GM23248 (cell line): ENCODE data around the gene TAX1BP3. TPM values are rescaled to one million over a fixed set of nuclear protein-coding genes. Genes with fewer than 3 reads are reported as not detected.
"Not testable (repeated sequence)": the region's sequence is repeated elsewhere in the genome, so short reads cannot be mapped to it uniquely, and the experiment has no call there.

Experiments used
- DNase-seq: peaks from one replicate; pipeline ENCODE4 v3.0.0-alpha.2; 2015
- H2AFZ ChIP-seq: fragments of 200-600 bp; sonication (generic); 2 replicates; pipeline ENCODE4 v1.6.1; 2016; ENCODE audit warnings: antibody characterized with exemption
- H3F3A ChIP-seq: fragments of 200-600 bp; sonication (generic); 2 replicates; pipeline ENCODE4 v1.6.1; 2016; ENCODE audit warnings: mild to moderate bottlenecking, antibody characterized with exemption, mixed run types; ENCODE audit not compliant: insufficient read depth
- H3K27ac ChIP-seq: fragments of 200-600 bp; sonication (generic); 2 replicates; pipeline ENCODE4 v1.5.1; 2016; ENCODE audit warnings: mild to moderate bottlenecking
- H3K27me3 ChIP-seq: fragments of 200-600 bp; sonication (generic); replicated peaks from 2 replicates; pipeline ENCODE4 v1.6.1; 2016; ENCODE audit warnings: mild to moderate bottlenecking; ENCODE audit not compliant: insufficient read depth
- H3K36me3 ChIP-seq: fragments of 200-600 bp; sonication (generic); 2 replicates; pipeline ENCODE4 v1.6.1; 2016; ENCODE audit warnings: low read depth, mild to moderate bottlenecking
- H3K4me1 ChIP-seq: fragments of 200-600 bp; sonication (generic); 2 replicates; pipeline ENCODE4 v1.6.1; 2016; ENCODE audit warnings: mild to moderate bottlenecking; ENCODE audit not compliant: insufficient read depth
- H3K4me2 ChIP-seq: fragments of 200-600 bp; sonication (generic); one replicate; pipeline ENCODE4 v1.6.1; 2016; ENCODE audit warnings: mild to moderate bottlenecking; ENCODE audit not compliant: unreplicated experiment
- H3K4me3 ChIP-seq: fragments of 200-600 bp; sonication (generic); 2 replicates; pipeline ENCODE4 v1.5.1; 2016; ENCODE audit warnings: mild to moderate bottlenecking
- H3K79me2 ChIP-seq: fragments of 200-600 bp; sonication (generic); 2 replicates; pipeline ENCODE4 v1.6.1; 2016; ENCODE audit warnings: mild to moderate bottlenecking; ENCODE audit not compliant: insufficient read depth
- H3K9ac ChIP-seq: fragments of 200-600 bp; sonication (generic); 2 replicates; pipeline ENCODE4 v1.6.1; 2016; ENCODE audit warnings: mild to moderate bottlenecking
- H3K9me2 ChIP-seq: fragments of 200-600 bp; sonication (generic); 2 replicates; pipeline ENCODE4 v1.6.1; 2016; ENCODE audit warnings: mixed run types, mild to moderate bottlenecking, moderate library complexity; ENCODE audit not compliant: insufficient read depth
- H3K9me3 ChIP-seq: fragments of 200-600 bp; sonication (generic); one replicate; pipeline ENCODE4 v1.6.1; 2017; ENCODE audit warnings: low read depth
- H4K20me1 ChIP-seq: fragments of 200-600 bp; sonication (generic); 2 replicates; pipeline ENCODE4 v1.6.0; 2016; ENCODE audit not compliant: insufficient read depth
- EZH2 ChIP-seq: fragments of 200-600 bp; sonication (generic); IDR thresholded peaks from 2 replicates; pipeline ENCODE4 v1.6.1; 2018; ENCODE audit warnings: antibody characterized with exemption, mild to moderate bottlenecking; ENCODE audit not compliant: insufficient read depth, poor library complexity, severe bottlenecking
- EZH2phosphoT487 ChIP-seq: fragments of 200-600 bp; sonication (generic); IDR thresholded peaks from 2 replicates; pipeline ENCODE4 v1.6.1; 2018; ENCODE audit warnings: antibody characterized with exemption, moderate library complexity, mild to moderate bottlenecking, low read depth; ENCODE audit not compliant: insufficient read depth
- WGBS, 2 experiments: methylation state at CpG; one replicate each; pipeline ENCODE4 v1.1.6; 2015 to 2017; ENCODE audit warnings: low lambda C conversion rate in 2 of 2, low coverage in 1 of 2; ENCODE audit errors: missing lambda C conversion rate in 2 of 2; 5-methylcytosine and 5-hydroxymethylcytosine counted together
- in situ Hi-C: fragments of 300-500 bp; cut with MboI; formaldehyde crosslinking; loops from 2 replicates; pipeline ENCODE4 v1.15.0; 2020
- polyA plus RNA-seq: library from polyadenylated mRNA; unstranded; fragments of >200 nt; fragmentation: Nextera tagmentation; extraction: Ambion mirVana; gene quantifications from 2 replicates; pipeline ENCODE4 v1.2.1, GENCODE V29; 2016
- total RNA-seq: library from RNA; depleted of rRNA; stranded (reverse); fragments of >200 nt; shearing (Covaris generic); gene quantifications from 2 replicates; pipeline ENCODE4 v1.2.3, GENCODE V29; 2014

TAX1BP3 gene
- total and polyA plus RNA-seq, 2 experiments from 2014 or later = 331 to 418 TPM

GRCh38 chr17:3708366-3708765 is 40.0 kb upstream of the TAX1BP3 start:
- Histone ChIP-seq H3K27me3 (no peaks in the 10 kb centered on the region), H3K9ac (no peak overlapping the region), H3K9me2 (no peaks in the 10 kb centered on the region), H3K4me2 (no peak overlapping the region), H4K20me1 (no peaks in the 10 kb centered on the region), H3K27ac (no peak overlapping the region), H3K9me3 (no peaks in the 10 kb centered on the region), H3K79me2 (no peaks in the 10 kb centered on the region), H3K4me3 (no peak overlapping the region), H3K36me3 (no peaks in the 10 kb centered on the region), H3F3A (no peaks in the 10 kb centered on the region), H2AFZ (no peak overlapping the region), H3K4me1 (no peaks in the 10 kb centered on the region)
- no peak for DNase-seq
- in situ Hi-C loops = no loop called here
- TF ChIP-seq EZH2 = no peak
- TF ChIP-seq EZH2phosphoT487 = no peak
- WGBS, 2 experiments = 81 to 87% methylated on average over 3 of the region's 3 CpGs

- in situ Hi-C loops, H4K20me1 ChIP-seq: not testable (repeated sequence)
These were observed 37.3 kb upstream of the TAX1BP3 start for GRCh38 chr17:3705718-3705984.

GRCh38 chr17:3704931-3705717 is 36.7 kb upstream of the TAX1BP3 start:
- in situ Hi-C loops = no loop called here
- H3K27ac ChIP-seq = no peak overlapping the region
- H2AFZ ChIP-seq = no peak overlapping the region
- no peak overlapping the region for H3K9ac ChIP-seq
- H3K36me3 ChIP-seq = no peaks in the 10 kb centered on the region
- DNase-seq = no peak
- H3K9me3 ChIP-seq = no peaks in the 10 kb centered on the region
- no peaks in the 10 kb centered on the region for H3F3A ChIP-seq
- no peak overlapping the region for H3K4me2 ChIP-seq
- TF ChIP-seq EZH2phosphoT487 (no peak), EZH2 (no peak)
- WGBS, 2 experiments = 84 to 86% methylated on average over 20 of the region's 20 CpGs
- no peak overlapping the region for H3K4me3 ChIP-seq
- H3K79me2 ChIP-seq = no peaks in the 10 kb centered on the region
- H3K27me3 ChIP-seq = no peaks in the 10 kb centered on the region
- H4K20me1 ChIP-seq = no peaks in the 10 kb centered on the region
- H3K4me1 ChIP-seq = no peaks in the 10 kb centered on the region
- no peaks in the 10 kb centered on the region for H3K9me2 ChIP-seq

More at GRCh38 chr17:3705718-3705984, 37.3 kb upstream of the TAX1BP3 start:
- not testable (repeated sequence) for H3K9me3 ChIP-seq, H3K4me3 ChIP-seq, H3K27me3 ChIP-seq, H3K27ac ChIP-seq, H3K36me3 ChIP-seq, H3K9ac ChIP-seq, H2AFZ ChIP-seq, H3K79me2 ChIP-seq, H3K9me2 ChIP-seq, DNase-seq, H3K4me1 ChIP-seq, H3K4me2 ChIP-seq, H3F3A ChIP-seq
- WGBS, 2 experiments = 84 to 100% methylated on average over 1 of the region's 1 CpG

GRCh38 chr17:3702041-3702539 is 33.7 kb upstream of the TAX1BP3 start:
- DNase-seq, H3K9me3 ChIP-seq, H3K4me2 ChIP-seq, in situ Hi-C loops, H3K9me2 ChIP-seq, H3K4me1 ChIP-seq, H3K79me2 ChIP-seq, H3K27ac ChIP-seq, H3K9ac ChIP-seq, H4K20me1 ChIP-seq, H3K27me3 ChIP-seq, H3K36me3 ChIP-seq, H3K4me3 ChIP-seq, H2AFZ ChIP-seq, H3F3A ChIP-seq: not testable (repeated sequence)
- 79 to 82% methylated on average over 7 of the region's 7 CpGs for WGBS, 2 experiments

- H3K27ac ChIP-seq = no peak overlapping the region
- H2AFZ ChIP-seq = no peak overlapping the region
- no peak overlapping the region for H3K4me2 ChIP-seq
- no peak for DNase-seq
- no peaks in the 10 kb centered on the region for H3K79me2 ChIP-seq
- no peak overlapping the region for H3K9ac ChIP-seq
- TF ChIP-seq EZH2phosphoT487 (no peak), EZH2 (no peak)
- H3K4me1 ChIP-seq = peaks cover 6% of the 10 kb centered on the region; the same call in 1 of the 2 replicates
- WGBS, 2 experiments = 89 to 91% methylated on average over 4 of the region's 4 CpGs
- no peaks in the 10 kb centered on the region for H3K27me3 ChIP-seq
- no peaks in the 10 kb centered on the region for H3K9me2 ChIP-seq
- H3F3A ChIP-seq = no peaks in the 10 kb centered on the region
- no peaks in the 10 kb centered on the region for H3K9me3 ChIP-seq
- in situ Hi-C loops = no loop called here
- no peaks in the 10 kb centered on the region for H4K20me1 ChIP-seq
- H3K4me3 ChIP-seq = no peak overlapping the region
- no peaks in the 10 kb centered on the region for H3K36me3 ChIP-seq
These were observed 31.6 kb upstream of the TAX1BP3 start for GRCh38 chr17:3699951-3700350.
